PC-9 (cell line): ENCODE measurements around the gene PTPRF. TPM values are rescaled to one million over a fixed set of nuclear protein-coding genes. Genes with fewer than 3 reads are reported as not detected.

Source experiments
- BruUV-seq: library from RNA; stranded (reverse); fragments of 400-500 nt; replicated peaks from 2 replicates; lab custom pipeline; 2021; lab: Mats Ljungman, UMichigan
- CTCF ChIA-PET: fragments of 300-600 bp; sonication (Branson Sonifier 250); formaldehyde crosslinking; loops from one replicate; lab custom pipeline; 2022; ENCODE audit warnings: antibody characterized with exemption; lab: Charles Lee
- POLR2A ChIA-PET: fragments of 300-600 bp; sonication (Branson Sonifier 250); formaldehyde crosslinking; loops from one replicate; lab custom pipeline; 2022; ENCODE audit warnings: antibody characterized with exemption; ENCODE audit not compliant: unreplicated experiment; lab: Charles Lee
- DNase-seq, 2 experiments: peaks; one replicate each; pipeline versions ENCODE4 v3.0.0 to v3.0.0-alpha.2; 2015 to 2022; ENCODE audit warnings: mixed read lengths in 1 of 2
- H2AFZ ChIP-seq: fragments of 200-600 bp; sonication (generic); 2 replicates; pipeline ENCODE4 v1.8.1; 2017; ENCODE audit warnings: antibody characterized with exemption
- H3F3A ChIP-seq: fragments of 200-600 bp; sonication (generic); 2 replicates; pipeline ENCODE4 v1.8.1; 2017; ENCODE audit warnings: antibody characterized with exemption, mild to moderate bottlenecking, low read depth; ENCODE audit not compliant: insufficient read depth
- H3K27ac ChIP-seq: fragments of 200-600 bp; sonication (generic); 2 replicates; pipeline ENCODE4 v1.6.1; 2016; ENCODE audit warnings: mixed run types
- H3K27me3 ChIP-seq: fragments of 200-600 bp; sonication (generic); 2 replicates; pipeline ENCODE4 v1.6.1; 2016; ENCODE audit warnings: low read depth, mixed run types; ENCODE audit not compliant: insufficient read depth
- H3K36me3 ChIP-seq: fragments of 200-600 bp; sonication (generic); 2 replicates; pipeline ENCODE4 v1.6.1; 2016; ENCODE audit warnings: low read depth, mixed run types
- H3K4me1 ChIP-seq: fragments of 200-600 bp; sonication (generic); replicated peaks from 2 replicates; pipeline ENCODE4 v1.6.1; 2016; ENCODE audit warnings: mixed run types; ENCODE audit not compliant: insufficient read depth
- H3K4me2 ChIP-seq: fragments of 200-600 bp; sonication (generic); 2 replicates; pipeline ENCODE4 v1.6.1; 2017; ENCODE audit warnings: mixed run types
- H3K4me3 ChIP-seq: fragments of 200-600 bp; sonication (generic); 2 replicates; pipeline ENCODE4 v1.6.1; 2016; ENCODE audit warnings: mixed run types
- H3K79me2 ChIP-seq: fragments of 200-600 bp; sonication (generic); 2 replicates; pipeline ENCODE4 v1.6.1; 2017; ENCODE audit warnings: low read depth, mixed run types
- H3K9me2 ChIP-seq: fragments of 200-600 bp; sonication (generic); 2 replicates; pipeline ENCODE4 v1.8.1; 2017; ENCODE audit warnings: mild to moderate bottlenecking; ENCODE audit not compliant: insufficient read depth
- H3K9me3 ChIP-seq: fragments of 200-600 bp; sonication (generic); 2 replicates; pipeline ENCODE4 v1.8.1; 2016; ENCODE audit warnings: low read depth; ENCODE audit not compliant: insufficient read depth
- H4K20me1 ChIP-seq: fragments of 200-600 bp; sonication (generic); 2 replicates; pipeline ENCODE4 v1.8.1; 2017; ENCODE audit not compliant: insufficient read depth
- CTCF ChIP-seq: fragments of 200-600 bp; sonication (generic); conservative IDR thresholded peaks from 2 replicates; pipeline ENCODE4 v1.6.1; 2017; ENCODE audit warnings: mixed run types, antibody characterized with exemption, mild to moderate bottlenecking, moderate library complexity
- EZH2 ChIP-seq: fragments of 200-600 bp; sonication (generic); IDR thresholded peaks from 2 replicates; pipeline ENCODE4 v1.8.0; 2017; ENCODE audit warnings: antibody characterized with exemption, low read depth
- intact Hi-C: fragments of 100-400 bp; cut with micrococcal nuclease; formaldehyde crosslinking; loops from one replicate; pipeline ENCODE4 v1.10.0; 2022; ENCODE audit not compliant: unreplicated experiment
- total RNA-seq: library from RNA; stranded (reverse); gene quantifications from 2 replicates; pipeline ENCODE4 v1.2.3, GENCODE V29; 2021

The PTPRF gene
- total RNA-seq, 1 experiment from 2014 or later: 359 TPM

GRCh38 chr1:43576521-43576920, 45.8 kb downstream of the PTPRF start:
- DNase-seq: peak in 1 of 2 experiments; percentile 16
- intact Hi-C loops: no loop called here

GRCh38 chr1:43577655-43578542, 47.2 kb downstream of the PTPRF start:
- H3K9me3 ChIP-seq: no peaks in the 10 kb centered on the region
- peaks cover 3% of the 10 kb centered on the region; the same call in 1 of the 2 replicates for H3K36me3 ChIP-seq
- intact Hi-C loops: no loop called here
- no peaks in the 10 kb centered on the region for H3K79me2 ChIP-seq
- H4K20me1 ChIP-seq: no peaks in the 10 kb centered on the region
- no peak overlapping the region for H3K4me2 ChIP-seq
- TF ChIP-seq CTCF (no peak), EZH2 (no peak)
- H3F3A ChIP-seq: peaks cover 14% of the 10 kb centered on the region; the same call in 1 of the 2 replicates
- H3K27me3 ChIP-seq: no peaks in the 10 kb centered on the region
- POLR2A ChIA-PET: no interaction called here
- H2AFZ ChIP-seq: no peak overlapping the region
- H3K9me2 ChIP-seq: no peaks in the 10 kb centered on the region
- DNase-seq: peak in 1 of 2 experiments; percentile 11
- H3K4me3 ChIP-seq: no peak overlapping the region
- H3K4me1 ChIP-seq: peaks cover 14% of the 10 kb centered on the region
- CTCF ChIA-PET: no interaction called here
- no TSS peak for BruUV-seq
- no peak overlapping the region for H3K27ac ChIP-seq

More at GRCh38 chr1:43576521-43576920, 45.8 kb downstream of the PTPRF start:
- Histone ChIP-seq H4K20me1 (no peaks in the 10 kb centered on the region), H3K9me3 (no peaks in the 10 kb centered on the region), H3K79me2 (no peaks in the 10 kb centered on the region), H2AFZ (no peak overlapping the region), H3K36me3 (peaks cover 9% of the 10 kb centered on the region; the same call in 1 of the 2 replicates), H3K27ac (no peak overlapping the region), H3F3A (peaks cover 8% of the 10 kb centered on the region; the same call in 1 of the 2 replicates), H3K4me1 (peaks cover 3% of the 10 kb centered on the region), H3K27me3 (no peaks in the 10 kb centered on the region), H3K4me2 (no peak overlapping the region), H3K4me3 (no peak overlapping the region), H3K9me2 (no peaks in the 10 kb centered on the region)
- CTCF ChIA-PET: interaction anchor here (0.6 kb wide), 1 partner anchor 363 kb away, joined by 32 read pairs; no protein-coding TSS in a partner anchor
- BruUV-seq: no TSS peak
- POLR2A ChIA-PET: no interaction called here
- TF ChIP-seq CTCF (no peak), EZH2 (no peak)

- DNase-seq: no peak
- Histone ChIP-seq H3K79me2 (no peaks in the 10 kb centered on the region), H4K20me1 (no peaks in the 10 kb centered on the region), H3K4me3 (no peak overlapping the region), H3K27ac (no peak overlapping the region), H3K4me2 (no peak overlapping the region), H2AFZ (no peak overlapping the region), H3K27me3 (no peaks in the 10 kb centered on the region), H3K36me3 (peaks cover 3% of the 10 kb centered on the region; the same call in 1 of the 2 replicates), H3K4me1 (peaks cover 14% of the 10 kb centered on the region), H3K9me2 (no peaks in the 10 kb centered on the region), H3F3A (peaks cover 18% of the 10 kb centered on the region; the same call in 1 of the 2 replicates), H3K9me3 (no peaks in the 10 kb centered on the region)
- no TSS peak for BruUV-seq
- intact Hi-C loops: no loop called here
- POLR2A ChIA-PET: no interaction called here
- CTCF ChIA-PET: interaction anchor here (0.6 kb wide), 1 partner anchor 30 kb away, joined by 5 read pairs; no protein-coding TSS in a partner anchor
- TF ChIP-seq CTCF (no peak), EZH2 (no peak)
Observed at GRCh38 chr1:43580039-43580438, 49.4 kb downstream of the PTPRF start.
